22Rv1 (cell line): Measurements from ENCODE around the gene SLC9C2.

Experiments used
- H3K27ac ChIP-seq: fragments of 450-650 bp; 2 replicates; pipeline ENCODE4 v1.5.1; 2017
- ZFX ChIP-seq: fragments of 450-650 bp; IDR thresholded peaks from 2 replicates; pipeline ENCODE4 v1.6.1; 2017; ENCODE audit warnings: antibody characterized with exemption, borderline replicate concordance
- TF ChIP-seq, protein P1 (sequence below): fragments of 450-650 bp; IDR thresholded peaks from 2 replicates; pipeline ENCODE4 v1.5.1; 2017; ENCODE audit warnings: mild to moderate bottlenecking

SLC9C2 gene

DNA sequence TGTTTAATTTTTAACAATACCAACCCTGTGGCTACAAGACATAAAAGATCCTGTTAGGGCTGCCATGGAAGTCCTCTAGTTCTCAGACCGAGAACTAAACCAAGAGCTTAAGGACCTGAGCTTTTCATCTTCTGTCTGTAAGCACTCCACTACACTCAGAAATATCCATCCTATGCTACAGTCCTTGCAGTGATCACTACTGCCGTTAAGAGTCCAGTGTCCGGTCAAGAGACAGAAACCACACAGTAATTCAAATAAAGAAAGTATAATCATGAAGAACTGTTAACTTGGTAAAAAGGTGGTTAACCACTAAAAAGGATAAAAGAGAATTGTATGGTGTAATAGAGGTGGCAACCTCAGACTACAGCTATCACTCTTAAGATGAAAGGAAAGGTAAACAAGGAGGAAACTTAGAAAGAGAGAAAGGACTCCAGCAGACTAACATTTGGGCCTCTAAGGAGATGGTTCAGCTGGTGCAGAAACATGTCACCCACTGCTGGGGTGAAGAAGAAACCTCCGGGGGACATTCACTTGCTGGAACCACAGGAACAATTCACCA is 147.8 kb downstream of the SLC9C2 start:
- no peak overlapping the region for H3K27ac ChIP-seq
- TF ChIP-seq, protein P1, sequence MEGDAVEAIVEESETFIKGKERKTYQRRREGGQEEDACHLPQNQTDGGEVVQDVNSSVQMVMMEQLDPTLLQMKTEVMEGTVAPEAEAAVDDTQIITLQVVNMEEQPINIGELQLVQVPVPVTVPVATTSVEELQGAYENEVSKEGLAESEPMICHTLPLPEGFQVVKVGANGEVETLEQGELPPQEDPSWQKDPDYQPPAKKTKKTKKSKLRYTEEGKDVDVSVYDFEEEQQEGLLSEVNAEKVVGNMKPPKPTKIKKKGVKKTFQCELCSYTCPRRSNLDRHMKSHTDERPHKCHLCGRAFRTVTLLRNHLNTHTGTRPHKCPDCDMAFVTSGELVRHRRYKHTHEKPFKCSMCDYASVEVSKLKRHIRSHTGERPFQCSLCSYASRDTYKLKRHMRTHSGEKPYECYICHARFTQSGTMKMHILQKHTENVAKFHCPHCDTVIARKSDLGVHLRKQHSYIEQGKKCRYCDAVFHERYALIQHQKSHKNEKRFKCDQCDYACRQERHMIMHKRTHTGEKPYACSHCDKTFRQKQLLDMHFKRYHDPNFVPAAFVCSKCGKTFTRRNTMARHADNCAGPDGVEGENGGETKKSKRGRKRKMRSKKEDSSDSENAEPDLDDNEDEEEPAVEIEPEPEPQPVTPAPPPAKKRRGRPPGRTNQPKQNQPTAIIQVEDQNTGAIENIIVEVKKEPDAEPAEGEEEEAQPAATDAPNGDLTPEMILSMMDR = no peak
- no peak for TF ChIP-seq ZFX

DNA sequence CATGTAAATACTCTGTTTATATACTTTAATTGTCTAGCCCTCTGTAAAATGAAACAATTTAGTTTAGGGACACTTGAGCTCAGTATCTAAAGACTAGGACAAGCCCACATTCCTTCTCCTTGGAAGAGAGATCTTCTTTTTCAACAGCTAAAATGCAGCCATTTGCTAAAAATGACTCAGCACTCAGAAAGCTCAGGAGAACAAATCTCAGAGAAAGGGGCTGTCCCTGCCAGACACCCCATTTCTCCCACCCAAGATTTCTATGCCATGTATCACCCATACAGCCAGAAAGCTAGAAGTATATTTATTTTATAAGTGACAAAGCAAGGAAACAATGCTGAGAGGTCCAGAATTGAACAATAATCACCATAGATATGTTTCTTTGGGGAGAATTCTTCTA is 148.9 kb downstream of the SLC9C2 start:
- H3K27ac ChIP-seq = no peak overlapping the region
- TF ChIP-seq ZFX = no peak
- TF ChIP-seq, protein P1 = no peak

DNA sequence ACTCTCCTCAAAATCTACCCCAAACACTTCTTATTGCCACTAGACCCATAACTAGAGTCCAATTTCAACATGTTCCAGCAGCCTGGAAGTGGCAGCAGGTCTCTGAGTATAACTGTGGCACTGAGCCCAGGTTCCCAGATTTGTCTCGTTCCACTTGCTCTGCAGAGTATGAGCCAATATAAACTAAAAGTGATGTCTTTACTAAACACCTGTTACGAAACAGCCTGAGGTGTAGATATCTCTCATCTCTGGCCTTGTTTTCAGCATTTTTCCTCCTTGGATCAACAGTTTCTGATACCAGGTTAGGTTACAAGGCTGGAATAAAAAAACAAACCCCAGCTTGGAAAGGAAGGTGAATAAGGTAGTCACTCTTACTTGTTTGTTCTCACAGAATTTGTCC is 150.9 kb downstream of the SLC9C2 start:
- no peak overlapping the region for H3K27ac ChIP-seq
- no peak for TF ChIP-seq ZFX
- TF ChIP-seq, protein P1 = no peak
